ENCODE results near the gene MAD1L1. TPM values are rescaled to one million over a fixed set of nuclear protein-coding genes. Genes with fewer than 3 reads are reported as not detected.

The MAD1L1 gene
- total and polyA plus RNA-seq, 2 of the 13 experiments (the other 11 are each of a cell fraction or from before 2014, with no cell fraction given): 17.4 to 64.7 TPM

DNA sequence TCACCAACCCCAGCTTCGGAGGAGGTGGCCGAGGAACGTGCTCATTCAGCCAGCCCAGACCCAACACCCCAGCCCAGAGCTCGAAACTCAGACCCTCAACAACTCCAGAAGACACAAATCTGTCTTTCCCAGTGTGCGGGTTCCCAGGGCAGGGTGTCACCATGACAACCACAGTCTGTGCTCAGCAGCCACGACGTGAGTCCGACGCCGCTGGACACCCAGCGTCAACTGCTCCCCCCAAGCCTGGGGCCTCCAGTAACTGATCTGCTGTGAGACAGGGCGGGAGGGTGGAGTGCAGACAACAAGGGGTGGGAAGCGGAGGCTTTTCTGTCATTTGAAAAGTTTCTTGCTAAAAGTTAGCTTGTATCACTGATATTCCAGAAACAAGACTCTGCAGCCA is 167.2 kb downstream of the MAD1L1 start (continued):
- TF ChIP-seq MTA3 (CRISPR knock-in tag; IDR thresholded peaks at IDR 0.05) (no peak), ZNF557 (CRISPR knock-in tag; IDR thresholded peaks at IDR 0.05) (no peak), PHF8 (CRISPR knock-in tag; IDR thresholded peaks at IDR 0.05) (no peak), SNAI1 (CRISPR knock-in tag; IDR thresholded peaks at IDR 0.05; ENCODE audit: borderline replicate concordance) (no peak), ATAD3A (CRISPR knock-in tag; IDR thresholded peaks at IDR 0.05) (no peak), CHD4 (IDR thresholded peaks at IDR 0.05; ENCODE audit: borderline replicate concordance, low read length) (no peak)
- TF ChIP-seq, protein P1, sequence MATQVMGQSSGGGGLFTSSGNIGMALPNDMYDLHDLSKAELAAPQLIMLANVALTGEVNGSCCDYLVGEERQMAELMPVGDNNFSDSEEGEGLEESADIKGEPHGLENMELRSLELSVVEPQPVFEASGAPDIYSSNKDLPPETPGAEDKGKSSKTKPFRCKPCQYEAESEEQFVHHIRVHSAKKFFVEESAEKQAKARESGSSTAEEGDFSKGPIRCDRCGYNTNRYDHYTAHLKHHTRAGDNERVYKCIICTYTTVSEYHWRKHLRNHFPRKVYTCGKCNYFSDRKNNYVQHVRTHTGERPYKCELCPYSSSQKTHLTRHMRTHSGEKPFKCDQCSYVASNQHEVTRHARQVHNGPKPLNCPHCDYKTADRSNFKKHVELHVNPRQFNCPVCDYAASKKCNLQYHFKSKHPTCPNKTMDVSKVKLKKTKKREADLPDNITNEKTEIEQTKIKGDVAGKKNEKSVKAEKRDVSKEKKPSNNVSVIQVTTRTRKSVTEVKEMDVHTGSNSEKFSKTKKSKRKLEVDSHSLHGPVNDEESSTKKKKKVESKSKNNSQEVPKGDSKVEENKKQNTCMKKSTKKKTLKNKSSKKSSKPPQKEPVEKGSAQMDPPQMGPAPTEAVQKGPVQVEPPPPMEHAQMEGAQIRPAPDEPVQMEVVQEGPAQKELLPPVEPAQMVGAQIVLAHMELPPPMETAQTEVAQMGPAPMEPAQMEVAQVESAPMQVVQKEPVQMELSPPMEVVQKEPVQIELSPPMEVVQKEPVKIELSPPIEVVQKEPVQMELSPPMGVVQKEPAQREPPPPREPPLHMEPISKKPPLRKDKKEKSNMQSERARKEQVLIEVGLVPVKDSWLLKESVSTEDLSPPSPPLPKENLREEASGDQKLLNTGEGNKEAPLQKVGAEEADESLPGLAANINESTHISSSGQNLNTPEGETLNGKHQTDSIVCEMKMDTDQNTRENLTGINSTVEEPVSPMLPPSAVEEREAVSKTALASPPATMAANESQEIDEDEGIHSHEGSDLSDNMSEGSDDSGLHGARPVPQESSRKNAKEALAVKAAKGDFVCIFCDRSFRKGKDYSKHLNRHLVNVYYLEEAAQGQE (IDR thresholded peaks at IDR 0.05; ENCODE audit: borderline replicate concordance in 1 of 2, low read depth in 1 of 2, low read length in 2 of 2): no peak

DNA sequence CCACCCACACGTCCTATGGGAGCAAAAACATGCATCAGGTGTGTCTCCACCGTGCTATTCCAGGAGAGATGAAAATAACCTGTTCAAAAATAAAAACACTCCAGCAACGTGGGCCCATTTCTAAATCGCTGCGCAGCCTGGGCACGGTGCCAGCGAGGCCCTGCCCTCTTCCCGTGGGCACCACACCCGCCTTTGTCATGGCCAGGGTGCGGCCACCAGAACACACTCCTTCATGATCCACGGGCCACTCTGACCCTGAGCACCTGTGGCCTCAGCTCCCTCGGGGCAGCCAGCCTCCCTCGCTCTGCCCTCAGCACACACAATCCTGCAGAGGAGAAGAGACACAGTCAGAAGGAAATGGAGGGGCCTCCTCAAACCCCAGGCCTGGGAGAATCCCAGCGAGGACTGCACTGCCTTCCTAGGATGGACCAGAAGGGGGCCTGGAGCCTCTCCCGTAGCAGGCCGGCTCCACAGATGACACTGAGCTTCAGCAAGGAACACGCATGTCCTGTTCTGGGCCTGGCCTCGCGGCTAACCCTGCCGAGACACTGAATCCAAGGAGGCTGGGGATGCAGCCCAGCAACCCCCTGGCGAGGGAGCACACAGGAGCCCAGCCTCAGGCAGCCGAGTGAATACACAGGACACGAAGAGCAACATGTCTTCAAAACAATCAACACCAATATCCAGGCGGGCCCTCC is 169.0 kb downstream of the MAD1L1 start:
- 91% methylated on average over 21 of the region's 24 CpGs for WGBS (ENCODE audit: low lambda C conversion rate)
- Histone ChIP-seq H3K4me3 (replicated peaks in 1 of 3; ENCODE audit: insufficient read depth in 1 of 3, low read depth in 2 of 3, low read length in 3 of 3) (no peak overlapping the region), H3K36me3 (replicated peaks in 1 of 2; ENCODE audit: control insufficient read depth in 1 of 2, insufficient read depth in 2 of 2, low read length in 2 of 2) (peaks cover 16 to 55% of the 10 kb centered on the region in 2 experiments; a peak in 4 of 5 replicates), H3K4me2 (ENCODE audit: low read depth, low read length) (no peak overlapping the region), H2AFZ (ENCODE audit: low read length) (no peak overlapping the region), H3K4me1 (ENCODE audit: insufficient read depth, low read length) (no peaks in the 10 kb centered on the region), H3K27me3 (ENCODE audit: control insufficient read depth in 1 of 2, insufficient read depth in 2 of 2, low read length in 2 of 2) (no peaks in the 10 kb centered on the region), H3K27ac (ENCODE audit: extremely low read length, insufficient read depth, low read length) (no peak overlapping the region), H3K9me3 (ENCODE audit: low read length) (peaks cover 11% of the 10 kb centered on the region), H3K79me2 (ENCODE audit: insufficient read depth, low read length) (no peaks in the 10 kb centered on the region), H3K9ac (ENCODE audit: insufficient read depth, low read depth, low read length) (no peak overlapping the region), H4K20me1 (ENCODE audit: insufficient read depth, low read length) (no peaks in the 10 kb centered on the region)
- ATAC-seq (peak; percentile 51), DNase-seq (ENCODE audit: low spot score) (no peak), FAIRE-seq (no peak)
- no TSS peak for BruUV-seq (replicated peaks)
- in situ Hi-C loops (cut with HindIII; ENCODE audit: extremely low pct_ligation_motif_present, low pct_unique_long_range_greater_than_20kb): no loop called here
- TF ChIP-seq ZMYM2 (CRISPR knock-in tag; IDR thresholded peaks at IDR 0.05): no peak
- TF ChIP-seq, protein P2, sequence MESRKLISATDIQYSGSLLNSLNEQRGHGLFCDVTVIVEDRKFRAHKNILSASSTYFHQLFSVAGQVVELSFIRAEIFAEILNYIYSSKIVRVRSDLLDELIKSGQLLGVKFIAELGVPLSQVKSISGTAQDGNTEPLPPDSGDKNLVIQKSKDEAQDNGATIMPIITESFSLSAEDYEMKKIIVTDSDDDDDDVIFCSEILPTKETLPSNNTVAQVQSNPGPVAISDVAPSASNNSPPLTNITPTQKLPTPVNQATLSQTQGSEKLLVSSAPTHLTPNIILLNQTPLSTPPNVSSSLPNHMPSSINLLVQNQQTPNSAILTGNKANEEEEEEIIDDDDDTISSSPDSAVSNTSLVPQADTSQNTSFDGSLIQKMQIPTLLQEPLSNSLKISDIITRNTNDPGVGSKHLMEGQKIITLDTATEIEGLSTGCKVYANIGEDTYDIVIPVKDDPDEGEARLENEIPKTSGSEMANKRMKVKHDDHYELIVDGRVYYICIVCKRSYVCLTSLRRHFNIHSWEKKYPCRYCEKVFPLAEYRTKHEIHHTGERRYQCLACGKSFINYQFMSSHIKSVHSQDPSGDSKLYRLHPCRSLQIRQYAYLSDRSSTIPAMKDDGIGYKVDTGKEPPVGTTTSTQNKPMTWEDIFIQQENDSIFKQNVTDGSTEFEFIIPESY (CRISPR knock-in tag; IDR thresholded peaks at IDR 0.05): no peak
- POLR2A ChIA-PET: no interaction called here
- CTCF ChIA-PET (ENCODE audit: low intra/inter-chr PET ratio, low total read pairs): no interaction called here
- intact Hi-C loops (cut with micrococcal nuclease; ENCODE audit: unreplicated experiment): no loop called here

All from HepG2 (cell line).